ENCODE data around the gene MTERF4. TPM values are rescaled to one million over a fixed set of nuclear protein-coding genes. Genes with fewer than 3 reads are reported as not detected.
"Not testable (repeated sequence)": the region's sequence is repeated elsewhere in the genome, so short reads cannot be mapped to it uniquely, and the experiment has no call there.

The MTERF4 gene
- total RNA-seq, 1 donor from 2014 or later: 63.5 TPM

GRCh38 chr2:241109210-241110088 lies 7.4 kb upstream of the MTERF4 start:
- peaks cover 18% of the 10 kb centered on the region for H3K4me1 Mint-ChIP-seq (ENCODE audit: low read depth, unreplicated experiment)
- H3K27ac Mint-ChIP-seq (ENCODE audit: unreplicated experiment): no peak overlapping the region
- H3K36me3 Mint-ChIP-seq (ENCODE audit: unreplicated experiment): no peaks in the 10 kb centered on the region
- DNase-seq: no peak
- peaks cover 5% of the 10 kb centered on the region for H3K27me3 Mint-ChIP-seq (ENCODE audit: unreplicated experiment)
- TF ChIP-seq CTCF (IDR thresholded peaks at IDR 0.05; ENCODE audit: partially characterized antibody, unreplicated experiment): no peak
- no peak overlapping the region for H3K4me3 Mint-ChIP-seq (ENCODE audit: unreplicated experiment)
- peaks cover 2% of the 10 kb centered on the region for H3K9me3 Mint-ChIP-seq (ENCODE audit: unreplicated experiment)

- H3K4me1 Mint-ChIP-seq (ENCODE audit: low read depth, unreplicated experiment): peaks cover 18% of the 10 kb centered on the region
- H3K27ac Mint-ChIP-seq (ENCODE audit: unreplicated experiment): no peak overlapping the region
- H3K4me3 Mint-ChIP-seq (ENCODE audit: unreplicated experiment): no peak overlapping the region
- H3K27me3 Mint-ChIP-seq (ENCODE audit: unreplicated experiment): peaks cover 5% of the 10 kb centered on the region
- no peak for DNase-seq
- H3K36me3 Mint-ChIP-seq (ENCODE audit: unreplicated experiment): no peaks in the 10 kb centered on the region
- no peak for TF ChIP-seq CTCF (IDR thresholded peaks at IDR 0.05; ENCODE audit: partially characterized antibody, unreplicated experiment)
- peaks cover 2% of the 10 kb centered on the region for H3K9me3 Mint-ChIP-seq (ENCODE audit: unreplicated experiment)
These were observed 6.5 kb upstream of the MTERF4 start for GRCh38 chr2:241108271-241109209.

GRCh38 chr2:241107031-241107783 lies 5.1 kb upstream of the MTERF4 start:
- TF ChIP-seq CTCF (IDR thresholded peaks at IDR 0.05; ENCODE audit: partially characterized antibody, unreplicated experiment): no peak
- Mint-ChIP-seq H3K9me3 (ENCODE audit: unreplicated experiment) (peaks cover 6% of the 10 kb centered on the region), H3K27ac (ENCODE audit: unreplicated experiment) (no peak overlapping the region), H3K4me3 (ENCODE audit: unreplicated experiment) (no peak overlapping the region), H3K36me3 (ENCODE audit: unreplicated experiment) (no peaks in the 10 kb centered on the region), H3K4me1 (ENCODE audit: low read depth, unreplicated experiment) (peaks cover 20% of the 10 kb centered on the region), H3K27me3 (ENCODE audit: unreplicated experiment) (peaks cover 9% of the 10 kb centered on the region)
- DNase-seq: no peak

GRCh38 chr2:241105641-241106040 lies 3.6 kb upstream of the MTERF4 start:
- Mint-ChIP-seq H3K9me3 (ENCODE audit: unreplicated experiment) (peaks cover 6% of the 10 kb centered on the region), H3K27me3 (ENCODE audit: unreplicated experiment) (peaks cover 10% of the 10 kb centered on the region), H3K27ac (ENCODE audit: unreplicated experiment) (peak overlapping the region; percentile 38), H3K4me1 (ENCODE audit: low read depth, unreplicated experiment) (peaks cover 16% of the 10 kb centered on the region), H3K4me3 (ENCODE audit: unreplicated experiment) (no peak overlapping the region), H3K36me3 (ENCODE audit: unreplicated experiment) (no peaks in the 10 kb centered on the region)
- DNase-seq: no peak
- no peak for TF ChIP-seq CTCF (IDR thresholded peaks at IDR 0.05; ENCODE audit: partially characterized antibody, unreplicated experiment)

- not testable (repeated sequence) for H3K4me1 Mint-ChIP-seq (ENCODE audit: low read depth, unreplicated experiment); DNase-seq; H3K36me3 Mint-ChIP-seq (ENCODE audit: unreplicated experiment); H3K4me3 Mint-ChIP-seq (ENCODE audit: unreplicated experiment); H3K27me3 Mint-ChIP-seq (ENCODE audit: unreplicated experiment); H3K9me3 Mint-ChIP-seq (ENCODE audit: unreplicated experiment); H3K27ac Mint-ChIP-seq (ENCODE audit: unreplicated experiment)
These were observed 2.5 kb upstream of the MTERF4 start for GRCh38 chr2:241104611-241105010.
